Esophagus squamous epithelium (tissue), 5 donors: Measurements from ENCODE around the gene CAMK1D. TPM values are rescaled to one million over a fixed set of nuclear protein-coding genes. Genes with fewer than 3 reads are reported as not detected.
"Not testable (repeated sequence)": the region's sequence is repeated elsewhere in the genome, so short reads cannot be mapped to it uniquely, and the experiment has no call there.

ENCODE experiments used
- DNase-seq: peaks from one replicate; lab custom pipeline; 2025; lab: John Stamatoyannopoulos, UW
- H3K27ac ChIP-seq, 4 donors: fragments of 200-600 bp; sonication (generic); one replicate each; pipeline ENCODE4 v1.5.1; 2016 to 2019; ENCODE audit warnings: mild to moderate bottlenecking in 1 of 4
- H3K27me3 ChIP-seq, 4 donors: fragments of 200-600 bp; sonication (generic); 1 replicate in 3 of 4; 2 replicates in 1 of 4; pipeline versions ENCODE4 v1.5.1 to v1.6.0; 2017 to 2021; ENCODE audit warnings: antibody characterized with exemption in 1 of 4
- H3K36me3 ChIP-seq, 3 donors: fragments of 200-600 bp; sonication (generic); one replicate each; pipeline ENCODE4 v1.5.1; 2016 to 2019
- H3K4me1 ChIP-seq, 3 donors: fragments of 200-600 bp; sonication (generic); one replicate each; pipeline ENCODE4 v1.5.1; 2017 to 2019
- H3K4me3 ChIP-seq, 4 donors: fragments of 200-600 bp; sonication (generic); 1 replicate in 3 of 4; 2 replicates in 1 of 4; pipeline ENCODE4 v1.5.1; 2016 to 2019; ENCODE audit warnings: mild to moderate bottlenecking in 2 of 4, moderate library complexity in 1 of 4
- H3K9me3 ChIP-seq, 3 donors: fragments of 200-600 bp; sonication (generic); one replicate each; pipeline ENCODE4 v1.5.1; 2016 to 2019
- CTCF ChIP-seq, 6 experiments: fragments of 450-650 bp in 4 of 6; fragments of 200-600 bp in 2 of 6; sonication (generic) in 2 of 6; IDR thresholded peaks; one replicate each; pipeline ENCODE4 v1.5.1; 2016 to 2019; ENCODE audit warnings: antibody characterized with exemption in 6 of 6, mild to moderate bottlenecking in 4 of 6, moderate library complexity in 4 of 6
- POLR2A ChIP-seq, 4 donors: fragments of 450-650 bp; IDR thresholded peaks; one replicate each; pipeline ENCODE4 v1.6.1; 2017; ENCODE audit warnings: antibody characterized with exemption in 4 of 4, mild to moderate bottlenecking in 4 of 4, moderate library complexity in 3 of 4
- WGBS, 2 donors: methylation state at CpG; one replicate each; pipeline ENCODE4 v1.1.5; 2018; 5-methylcytosine and 5-hydroxymethylcytosine counted together
- intact Hi-C: fragments of 100-400 bp; cut with DNase I; formaldehyde crosslinking; loops from one replicate; pipeline ENCODE4 v1.15.0; 2022
- total RNA-seq, 4 donors: library from RNA; depleted of rRNA; stranded (reverse); fragments of >200 nt; gene quantifications; one replicate each; pipeline ENCODE4 v1.1.0, GENCODE V29; 2016
- donor health status: DM: yes; HTN: yes; CAD: no.

Gene CAMK1D
- total RNA-seq, 4 donors from 2014 or later = 3.8 to 11.8 (median 9.9) TPM

GRCh38 chr10:12334186-12334530 is 15.2 kb upstream of the CAMK1D start:
- Histone ChIP-seq H3K9me3 (no peaks in the 10 kb centered on the region), H3K36me3 (no peaks in the 10 kb centered on the region), H3K4me1 (peaks cover 8 to 30% (median 19%) of the 10 kb centered on the region in 3 donors), H3K4me3 (peak overlapping the region in 1 of 4 donors; percentile 19), H3K27me3 (no peaks in the 10 kb centered on the region), H3K27ac (peak overlapping the region; percentile 61 to 85 (median 80))
- intact Hi-C loops = no loop called here
- TF ChIP-seq CTCF (IDR thresholded peaks at IDR 0.05) = no peak
- no peak for TF ChIP-seq POLR2A (IDR thresholded peaks at IDR 0.05)
- no peak for DNase-seq
- 47 to 64% methylated on average over 3 to 4 of the region's 6 CpGs for WGBS, 2 donors

- H3K36me3 ChIP-seq, H3K27ac ChIP-seq, H3K27me3 ChIP-seq, intact Hi-C loops, H3K9me3 ChIP-seq, DNase-seq, H3K4me3 ChIP-seq: not testable (repeated sequence)
- peaks cover 8 to 21% (median 17%) of the 10 kb centered on the region in 3 donors for H3K4me1 ChIP-seq
- WGBS, 2 donors = 72 to 91% methylated on average over 4 of the region's 4 CpGs
Observed at GRCh38 chr10:12335169-12335568, 14.2 kb upstream of the CAMK1D start.

GRCh38 chr10:12337453-12338372 is 11.6 kb upstream of the CAMK1D start:
- Histone ChIP-seq H3K27ac (peak overlapping the region in 1 of 4 donors; percentile 6), H3K9me3 (no peaks in the 10 kb centered on the region), H3K27me3 (no peaks in the 10 kb centered on the region), H3K4me1 (peaks cover 8 to 22% (median 16%) of the 10 kb centered on the region in 3 donors), H3K4me3 (no peak overlapping the region), H3K36me3 (no peaks in the 10 kb centered on the region)
- no peak for DNase-seq
- intact Hi-C loops = no loop called here
- TF ChIP-seq POLR2A (IDR thresholded peaks at IDR 0.05) (no peak), CTCF (IDR thresholded peaks at IDR 0.05) (no peak)
- 57% methylated on average over 9 of the region's 9 CpGs for WGBS, 2 donors

- Histone ChIP-seq H3K27me3 (no peaks in the 10 kb centered on the region), H3K27ac (no peak overlapping the region), H3K4me3 (no peak overlapping the region), H3K4me1 (peaks cover 0 to 9% (median 3%) of the 10 kb centered on the region in 3 donors), H3K36me3 (no peaks in the 10 kb centered on the region), H3K9me3 (no peaks in the 10 kb centered on the region)
- TF ChIP-seq CTCF (IDR thresholded peaks at IDR 0.05) = no peak
- no peak for TF ChIP-seq POLR2A (IDR thresholded peaks at IDR 0.05)
- intact Hi-C loops = no loop called here
- 40 to 82% methylated on average over 1 to 4 of the region's 4 CpGs for WGBS, 2 donors
- DNase-seq = no peak
Observed at GRCh38 chr10:12338981-12339380, 10.4 kb upstream of the CAMK1D start.

GRCh38 chr10:12340371-12340770 is 9.0 kb upstream of the CAMK1D start:
- Histone ChIP-seq H3K4me1 (peaks cover 0 to 5% (median 0%) of the 10 kb centered on the region in 3 donors), H3K9me3 (no peaks in the 10 kb centered on the region), H3K36me3 (no peaks in the 10 kb centered on the region), H3K27ac (no peak overlapping the region), H3K4me3 (no peak overlapping the region), H3K27me3 (no peaks in the 10 kb centered on the region)
- WGBS, 2 donors = 54 to 64% methylated on average over 3 to 7 of the region's 7 CpGs
- intact Hi-C loops = no loop called here
- no peak for TF ChIP-seq CTCF (IDR thresholded peaks at IDR 0.05)
- TF ChIP-seq POLR2A (IDR thresholded peaks at IDR 0.05) = no peak
- DNase-seq = no peak
